ENCODE data around the gene COLEC12. TPM values are rescaled to one million over a fixed set of nuclear protein-coding genes. Genes with fewer than 3 reads are reported as not detected.

COLEC12 gene
- total and polyA plus RNA-seq, 10 of the 15 experiments (the other 5 are each of a cell fraction or from before 2014, with no cell fraction given), result 0.04 to 0.05 TPM; not detected in 8

- Histone ChIP-seq H3K79me2 (ENCODE audit: control insufficient read depth, insufficient read depth, low read length) (no peaks in the 10 kb centered on the region), H3K36me3 (ENCODE audit: control insufficient read depth in 2 of 2, insufficient read depth in 2 of 2, low read length in 1 of 2) (no peaks in the 10 kb centered on the region), H3K4me2 (ENCODE audit: control insufficient read depth, insufficient read depth) (no peak overlapping the region), H4K20me1 (ENCODE audit: control insufficient read depth, insufficient read depth) (no peaks in the 10 kb centered on the region), H3K9ac (ENCODE audit: control insufficient read depth, insufficient read depth, low read length) (no peak overlapping the region), H3K4me1 (ENCODE audit: control insufficient read depth, insufficient read depth, low read length) (no peaks in the 10 kb centered on the region), H3K27me3 (replicated peaks in 1 of 2; ENCODE audit: control insufficient read depth in 2 of 2, insufficient read depth in 2 of 2, low read length in 1 of 2) (no peaks in the 10 kb centered on the region), H3K9me3 (replicated peaks; ENCODE audit: control insufficient read depth, insufficient read depth, low read length) (no peaks in the 10 kb centered on the region), H3K4me3 (no peak overlapping the region), H2AFZ (ENCODE audit: control insufficient read depth, low read depth, low read length) (no peak overlapping the region), H3K27ac (ENCODE audit: control insufficient read depth, insufficient read depth) (no peak overlapping the region)
- FAIRE-seq (no peak), ATAC-seq (no peak), DNase-seq (ENCODE audit: low read depth, low spot score) (no peak)
- BruUV-seq (replicated peaks), result no TSS peak
- ChIA-PET RAD21 (ENCODE audit: unreplicated experiment) (interaction anchor here (1.2 kb wide), 1 partner anchor 322 kb away, joined by 3 read pairs; no protein-coding TSS in a partner anchor), CTCF (interaction anchor here (0.7 to 1.3 kb wide), 2 partner anchors 22 to 328 kb away, joined by 3 read pairs; no protein-coding TSS in a partner anchor), SMC1A (ENCODE audit: uncharacterized antibody, unreplicated experiment) (interaction anchor here (1.0 to 1.3 kb wide), 2 partner anchors 25 to 277 kb away, joined by 3 to 5 read pairs; partner anchors contain the start of gene THOC1), POLR2A (no interaction called here)
- in situ Hi-C loops (cut with MboI), result no loop called here
- intact Hi-C loops (cut with micrococcal nuclease; ENCODE audit: unreplicated experiment), result loop anchor here (5.0 kb wide), 1 partner anchor 324 kb away; no protein-coding TSS in a partner anchor
- TF ChIP-seq NR2C2 (IDR thresholded peaks at IDR 0.05; ENCODE audit: borderline replicate concordance, control insufficient read depth, insufficient read length, low read depth) (no peak), CREM (IDR thresholded peaks at IDR 0.05; ENCODE audit: low read depth) (no peak), NFIC (IDR thresholded peaks at IDR 0.05; ENCODE audit: low read depth, low read length) (no peak), BRCA1 (IDR thresholded peaks at IDR 0.05; ENCODE audit: low read depth, low read length) (no peak), ZZZ3 (IDR thresholded peaks at IDR 0.05; ENCODE audit: control insufficient read depth, insufficient read length, low read depth) (no peak), CHD1 (IDR thresholded peaks at IDR 0.05; ENCODE audit: low read depth, low read length) (no peak), MTA3 (IDR thresholded peaks at IDR 0.05; ENCODE audit: borderline replicate concordance, low read length) (no peak), HDAC6 (IDR thresholded peaks at IDR 0.05; ENCODE audit: unreplicated experiment) (no peak), SKIL (IDR thresholded peaks at IDR 0.05; ENCODE audit: low read depth, poor library complexity, severe bottlenecking) (no peak), SUZ12 (IDR thresholded peaks at IDR 0.05; ENCODE audit: unreplicated experiment) (no peak), BMI1 (IDR thresholded peaks at IDR 0.05; ENCODE audit: borderline replicate concordance) (no peak), SUPT20H (IDR thresholded peaks at IDR 0.05; ENCODE audit: borderline replicate concordance, control insufficient read depth, low read depth, low read length) (no peak), BCL11A (IDR thresholded peaks at IDR 0.05; ENCODE audit: low read depth, low read length) (no peak), EED (IDR thresholded peaks at IDR 0.05; ENCODE audit: low read depth) (no peak)
- 66% methylated on average over 4 of the region's 4 CpGs for WGBS (ENCODE audit: insufficient coverage, insufficient replicate concordance, low lambda C conversion rate, missing lambda C conversion rate)
Measured at GRCh38 chr18:293536-293935, 207.0 kb downstream of the COLEC12 start.

Measured in GM12878 (cell line).